K562 (cell line): ENCODE results near the gene PSD2. TPM values are rescaled to one million over a fixed set of nuclear protein-coding genes. Genes with fewer than 3 reads are reported as not detected.

Experiments
- EHMT2 ChIP-seq: fragments of 450-650 bp; IDR thresholded peaks from 2 replicates; pipeline ENCODE4 v1.6.1; 2018; ENCODE audit warnings: antibody characterized with exemption
- GTF2E2 ChIP-seq: fragments of 200-800 bp; sonication (Bioruptor generic); IDR thresholded peaks from 2 replicates; pipeline ENCODE4 v1.6.1; 2016; ENCODE audit warnings: missing genetic modification characterization, missing compliant biosample characterization
- MIER1 ChIP-seq: fragments of 450-650 bp; IDR thresholded peaks from 2 replicates; pipeline ENCODE4 v1.6.1; 2016; ENCODE audit warnings: antibody characterized with exemption, mild to moderate bottlenecking, low read depth
- NONO ChIP-seq, 2 experiments: fragments of 200-400 bp in 1 of 2; fragments of 450-650 bp in 1 of 2; formaldehyde crosslinking in 1 of 2; IDR thresholded peaks; 2 replicates each; pipeline ENCODE4 v1.6.1; 2017; ENCODE audit warnings: low read depth in 2 of 2, mild to moderate bottlenecking in 2 of 2, moderate library complexity in 2 of 2, low read length in 1 of 2
- PTRF ChIP-seq: fragments of 450-650 bp; IDR thresholded peaks from 2 replicates; pipeline ENCODE4 v1.6.1; 2016; ENCODE audit warnings: mild to moderate bottlenecking, missing genetic modification characterization, missing compliant biosample characterization
- SIN3A ChIP-seq, 2 experiments: fragments of 150-350 bp in 1 of 2; IDR thresholded peaks; 2 replicates each; pipeline ENCODE4 v1.6.1; 2011 to 2016; ENCODE audit warnings: borderline replicate concordance in 2 of 2, low read depth in 2 of 2, low read length in 2 of 2, mild to moderate bottlenecking in 2 of 2, moderate library complexity in 2 of 2; ENCODE audit not compliant: control insufficient read depth in 1 of 2
- SRSF7 ChIP-seq: fragments of 200-400 bp; formaldehyde crosslinking; optimal IDR thresholded peaks from 2 replicates; pipeline ENCODE3; 2017; ENCODE audit warnings: mild to moderate bottlenecking, low read depth, low read length
- TCF7 ChIP-seq: sonication (generic); IDR thresholded peaks from 2 replicates; pipeline ENCODE4 v1.6.1; 2016; ENCODE audit warnings: antibody characterized with exemption, borderline replicate concordance
- polyA plus RNA-seq, 8 experiments: library from polyadenylated mRNA; depleted of rRNA in 4 of 8; stranded (reverse) in 5 of 8; unstranded in 3 of 8; fragments of >200 nt; fragmentation: Nextera tagmentation in 2 of 8; fragmentation: Illumina TruSeq in 1 of 8; extraction: Ambion mirVana in 2 of 8; extraction: Trizol in 1 of 8; gene quantifications; 2 replicates each; pipeline versions ENCODE4 v1.2.1 to v1.2.3, GENCODE V29; 2011 to 2014; ENCODE audit warnings: inconsistent platforms in 1 of 8, missing spikeins in 1 of 8
- total RNA-seq, 7 experiments: library from RNA; depleted of rRNA in 6 of 7; stranded (reverse); fragments of >200 nt in 6 of 7; fragmentation: Illumina TruSeq in 2 of 7; extraction: Trizol in 2 of 7; gene quantifications; 2 replicates each; pipeline versions ENCODE4 v1.2.1 to v1.2.3, GENCODE V29; 2011 to 2021; ENCODE audit warnings: low replicate concordance in 1 of 7
- TF ChIP-seq, protein P1 (sequence below), 2 experiments: fragments of 450-650 bp; formaldehyde crosslinking in 1 of 2; IDR thresholded peaks; 2 replicates each; pipeline versions ENCODE4 v1.4.0 to v1.6.1; 2014 to 2020; ENCODE audit warnings: mild to moderate bottlenecking in 2 of 2, borderline replicate concordance in 1 of 2, low read depth in 1 of 2
- TF ChIP-seq, protein P2 (sequence below): sonication (generic); formaldehyde crosslinking; IDR thresholded peaks from 2 replicates; pipeline ENCODE4 v1.8.1; 2023; ENCODE audit warnings: mild to moderate bottlenecking, missing genetic modification reagents
- TF ChIP-seq, protein P3 (sequence below): fragments of 250-450 bp; sonication (Bioruptor Pico); IDR thresholded peaks from 2 replicates; pipeline ENCODE4 v1.5.0; 2021
- TF ChIP-seq, protein P4 (sequence below): sonication (generic); formaldehyde crosslinking; IDR thresholded peaks from 2 replicates; pipeline ENCODE4 v1.8.0; 2022; ENCODE audit warnings: mild to moderate bottlenecking, missing genetic modification reagents

Gene PSD2
- total and polyA plus RNA-seq, 9 of the 15 experiments (the other 6 are each of a cell fraction or from before 2014, with no cell fraction given), result 0.01 to 0.09 (median 0.04) TPM; not detected in 4

DNA sequence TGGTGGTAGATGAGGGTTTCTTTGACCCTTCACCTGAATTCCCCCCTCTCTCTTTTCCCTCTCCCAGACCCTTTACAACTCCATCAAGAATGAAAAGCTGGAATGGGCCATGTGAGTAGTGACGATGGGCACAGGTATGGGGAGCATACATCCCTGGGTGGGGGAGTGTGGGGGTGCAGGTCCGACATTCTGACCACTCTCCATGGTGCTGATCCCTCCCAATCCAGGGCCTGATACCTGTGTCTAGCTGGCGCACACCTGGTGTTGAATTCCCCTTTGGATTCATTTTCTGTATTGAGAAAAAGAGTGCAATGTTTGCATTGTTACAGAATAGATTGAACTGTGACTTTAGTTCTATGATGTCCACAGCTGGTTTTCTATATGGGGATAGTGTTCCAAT, 40.0 kb downstream of the PSD2 start (continued):
- TF ChIP-seq, protein P1, sequence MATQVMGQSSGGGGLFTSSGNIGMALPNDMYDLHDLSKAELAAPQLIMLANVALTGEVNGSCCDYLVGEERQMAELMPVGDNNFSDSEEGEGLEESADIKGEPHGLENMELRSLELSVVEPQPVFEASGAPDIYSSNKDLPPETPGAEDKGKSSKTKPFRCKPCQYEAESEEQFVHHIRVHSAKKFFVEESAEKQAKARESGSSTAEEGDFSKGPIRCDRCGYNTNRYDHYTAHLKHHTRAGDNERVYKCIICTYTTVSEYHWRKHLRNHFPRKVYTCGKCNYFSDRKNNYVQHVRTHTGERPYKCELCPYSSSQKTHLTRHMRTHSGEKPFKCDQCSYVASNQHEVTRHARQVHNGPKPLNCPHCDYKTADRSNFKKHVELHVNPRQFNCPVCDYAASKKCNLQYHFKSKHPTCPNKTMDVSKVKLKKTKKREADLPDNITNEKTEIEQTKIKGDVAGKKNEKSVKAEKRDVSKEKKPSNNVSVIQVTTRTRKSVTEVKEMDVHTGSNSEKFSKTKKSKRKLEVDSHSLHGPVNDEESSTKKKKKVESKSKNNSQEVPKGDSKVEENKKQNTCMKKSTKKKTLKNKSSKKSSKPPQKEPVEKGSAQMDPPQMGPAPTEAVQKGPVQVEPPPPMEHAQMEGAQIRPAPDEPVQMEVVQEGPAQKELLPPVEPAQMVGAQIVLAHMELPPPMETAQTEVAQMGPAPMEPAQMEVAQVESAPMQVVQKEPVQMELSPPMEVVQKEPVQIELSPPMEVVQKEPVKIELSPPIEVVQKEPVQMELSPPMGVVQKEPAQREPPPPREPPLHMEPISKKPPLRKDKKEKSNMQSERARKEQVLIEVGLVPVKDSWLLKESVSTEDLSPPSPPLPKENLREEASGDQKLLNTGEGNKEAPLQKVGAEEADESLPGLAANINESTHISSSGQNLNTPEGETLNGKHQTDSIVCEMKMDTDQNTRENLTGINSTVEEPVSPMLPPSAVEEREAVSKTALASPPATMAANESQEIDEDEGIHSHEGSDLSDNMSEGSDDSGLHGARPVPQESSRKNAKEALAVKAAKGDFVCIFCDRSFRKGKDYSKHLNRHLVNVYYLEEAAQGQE (IDR thresholded peaks at IDR 0.05; ENCODE audit: borderline replicate concordance), result peak; percentile 95
- TF ChIP-seq, protein P1 (CRISPR knock-in tag; IDR thresholded peaks at IDR 0.05; ENCODE audit: low read depth), result peak; percentile 78
- TF ChIP-seq, protein P2, sequence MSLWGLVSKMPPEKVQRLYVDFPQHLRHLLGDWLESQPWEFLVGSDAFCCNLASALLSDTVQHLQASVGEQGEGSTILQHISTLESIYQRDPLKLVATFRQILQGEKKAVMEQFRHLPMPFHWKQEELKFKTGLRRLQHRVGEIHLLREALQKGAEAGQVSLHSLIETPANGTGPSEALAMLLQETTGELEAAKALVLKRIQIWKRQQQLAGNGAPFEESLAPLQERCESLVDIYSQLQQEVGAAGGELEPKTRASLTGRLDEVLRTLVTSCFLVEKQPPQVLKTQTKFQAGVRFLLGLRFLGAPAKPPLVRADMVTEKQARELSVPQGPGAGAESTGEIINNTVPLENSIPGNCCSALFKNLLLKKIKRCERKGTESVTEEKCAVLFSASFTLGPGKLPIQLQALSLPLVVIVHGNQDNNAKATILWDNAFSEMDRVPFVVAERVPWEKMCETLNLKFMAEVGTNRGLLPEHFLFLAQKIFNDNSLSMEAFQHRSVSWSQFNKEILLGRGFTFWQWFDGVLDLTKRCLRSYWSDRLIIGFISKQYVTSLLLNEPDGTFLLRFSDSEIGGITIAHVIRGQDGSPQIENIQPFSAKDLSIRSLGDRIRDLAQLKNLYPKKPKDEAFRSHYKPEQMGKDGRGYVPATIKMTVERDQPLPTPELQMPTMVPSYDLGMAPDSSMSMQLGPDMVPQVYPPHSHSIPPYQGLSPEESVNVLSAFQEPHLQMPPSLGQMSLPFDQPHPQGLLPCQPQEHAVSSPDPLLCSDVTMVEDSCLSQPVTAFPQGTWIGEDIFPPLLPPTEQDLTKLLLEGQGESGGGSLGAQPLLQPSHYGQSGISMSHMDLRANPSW, result no peak
- TF ChIP-seq EHMT2 (peak; percentile 85), TCF7 (no peak), GTF2E2 (tag) (no peak), SRSF7 (no peak), MIER1 (peak; percentile 86), SIN3A (IDR thresholded peaks at IDR 0.05; ENCODE audit: borderline replicate concordance in 2 of 2, control insufficient read depth in 1 of 2, low read depth in 2 of 2, low read length in 2 of 2) (no peak), NONO (IDR thresholded peaks at IDR 0.05; ENCODE audit: low read depth in 2 of 2, low read length in 1 of 2) (no peak), PTRF (no peak)
- TF ChIP-seq, protein P3, sequence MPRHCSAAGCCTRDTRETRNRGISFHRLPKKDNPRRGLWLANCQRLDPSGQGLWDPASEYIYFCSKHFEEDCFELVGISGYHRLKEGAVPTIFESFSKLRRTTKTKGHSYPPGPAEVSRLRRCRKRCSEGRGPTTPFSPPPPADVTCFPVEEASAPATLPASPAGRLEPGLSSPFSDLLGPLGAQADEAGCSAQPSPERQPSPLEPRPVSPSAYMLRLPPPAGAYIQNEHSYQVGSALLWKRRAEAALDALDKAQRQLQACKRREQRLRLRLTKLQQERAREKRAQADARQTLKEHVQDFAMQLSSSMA (CRISPR knock-in tag), result no peak
- TF ChIP-seq, protein P4, sequence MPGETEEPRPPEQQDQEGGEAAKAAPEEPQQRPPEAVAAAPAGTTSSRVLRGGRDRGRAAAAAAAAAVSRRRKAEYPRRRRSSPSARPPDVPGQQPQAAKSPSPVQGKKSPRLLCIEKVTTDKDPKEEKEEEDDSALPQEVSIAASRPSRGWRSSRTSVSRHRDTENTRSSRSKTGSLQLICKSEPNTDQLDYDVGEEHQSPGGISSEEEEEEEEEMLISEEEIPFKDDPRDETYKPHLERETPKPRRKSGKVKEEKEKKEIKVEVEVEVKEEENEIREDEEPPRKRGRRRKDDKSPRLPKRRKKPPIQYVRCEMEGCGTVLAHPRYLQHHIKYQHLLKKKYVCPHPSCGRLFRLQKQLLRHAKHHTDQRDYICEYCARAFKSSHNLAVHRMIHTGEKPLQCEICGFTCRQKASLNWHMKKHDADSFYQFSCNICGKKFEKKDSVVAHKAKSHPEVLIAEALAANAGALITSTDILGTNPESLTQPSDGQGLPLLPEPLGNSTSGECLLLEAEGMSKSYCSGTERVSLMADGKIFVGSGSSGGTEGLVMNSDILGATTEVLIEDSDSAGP (CRISPR knock-in tag), result no peak
